Lung (tissue), 12 donors: ENCODE measurements around the gene NCAN. TPM values are rescaled to one million over a fixed set of nuclear protein-coding genes. Genes with fewer than 3 reads are reported as not detected.

ENCODE experiments used
- ATAC-seq: fragments of 200-7000 bp; cut with Tn5 transposase; one replicate; pipeline ENCODE4 v1.9.1; 2020; ENCODE audit warnings: moderate number of reproducible peaks; ENCODE audit not compliant: insufficient read depth, low FRiP score
- DNase-seq, 3 donors: peaks; one replicate each; pipeline ENCODE4 v3.0.0-alpha.2; 2013 to 2017
- H3K27ac ChIP-seq, 2 donors: one replicate each; pipeline ENCODE4 v1.5.1; 2013; ENCODE audit warnings: mild to moderate bottlenecking in 2 of 2, moderate library complexity in 2 of 2, control low read depth in 1 of 2, inconsistent platforms in 1 of 2, low read depth in 1 of 2, low read length in 1 of 2
- H3K27me3 ChIP-seq, 3 donors: one replicate each; pipeline ENCODE4 v1.5.1; 2013; ENCODE audit warnings: low read length in 2 of 3; ENCODE audit not compliant: control insufficient read depth in 3 of 3, insufficient read depth in 3 of 3
- H3K36me3 ChIP-seq, 4 donors: one replicate each; pipeline ENCODE4 v1.5.1; 2013; ENCODE audit warnings: low read length in 4 of 4, mild to moderate bottlenecking in 1 of 4, moderate library complexity in 1 of 4; ENCODE audit not compliant: control insufficient read depth in 4 of 4, insufficient read depth in 4 of 4
- H3K4me1 ChIP-seq, 5 donors: one replicate each; pipeline ENCODE4 v1.5.1; 2013; ENCODE audit warnings: low read length in 5 of 5, mild to moderate bottlenecking in 2 of 5, moderate library complexity in 1 of 5; ENCODE audit not compliant: control insufficient read depth in 5 of 5, insufficient read depth in 5 of 5
- H3K4me3 ChIP-seq: one replicate; pipeline ENCODE4 v1.5.1; 2013; ENCODE audit warnings: mild to moderate bottlenecking, control low read depth, moderate library complexity
- H3K9ac ChIP-seq, 2 donors: one replicate each; pipeline ENCODE4 v1.5.1; 2013; ENCODE audit warnings: low read length in 2 of 2, control low read depth in 1 of 2; ENCODE audit not compliant: insufficient read depth in 1 of 2
- H3K9me3 ChIP-seq, 4 donors: one replicate each; pipeline ENCODE4 v1.5.1; 2013; ENCODE audit warnings: low read length in 3 of 4, mild to moderate bottlenecking in 1 of 4, moderate library complexity in 1 of 4; ENCODE audit not compliant: control insufficient read depth in 4 of 4, insufficient read depth in 3 of 4
- CTCF ChIP-seq: IDR thresholded peaks from 2 replicates; pipeline ENCODE4 v1.5.1; 2012; ENCODE audit warnings: mild to moderate bottlenecking; ENCODE audit errors: control extremely low read depth, extremely low read depth
- WGBS, 2 donors: extraction: QIAGEN DNeasy Blood & Tissue Kit; methylation state at CpG; one replicate each; pipeline ENCODE4 v1.1.7; 2013; 5-methylcytosine and 5-hydroxymethylcytosine counted together
- polyA plus RNA-seq, 2 donors: library from polyadenylated mRNA; stranded (reverse); fragments of 200-250 nt; gene quantifications; one replicate each; pipeline ENCODE4 v1.2.1, GENCODE V29; 2013
- total RNA-seq, 2 donors: library from RNA; depleted of rRNA in 1 of 2; stranded (reverse); fragments of >200 nt in 1 of 2; gene quantifications; one replicate each; pipeline ENCODE4 v1.2.1, GENCODE V29; 2014 to 2021
- donor health status: control.
- donor health status: control.
- donor health status: Bipolar disorder and iron deficiency.
- donor health status: healthy.
- donor health status: DM: yes; HTN: yes; CAD: no.

NCAN gene
- total and polyA plus RNA-seq, 4 donors = 0.01 to 0.06 (median 0.03) TPM; not detected in 1

GRCh38 chr19:19205416-19206410 is 6.0 kb upstream of the NCAN start:
- TF ChIP-seq CTCF = no peak
- Histone ChIP-seq H3K27me3 (peaks cover 0 to 4% (median 0%) of the 10 kb centered on the region in 3 donors), H3K9ac (no peak overlapping the region), H3K4me1 (peaks cover 0 to 11% (median 0%) of the 10 kb centered on the region in 5 donors), H3K36me3 (peaks cover 0 to 7% (median 3%) of the 10 kb centered on the region in 4 donors), H3K4me3 (no peak overlapping the region), H3K9me3 (peaks cover 0 to 5% (median 0%) of the 10 kb centered on the region in 4 donors), H3K27ac (no peak overlapping the region)
- DNase-seq (peak in 2 of 3 donors; percentile 19 to 56), ATAC-seq (no peak)
- WGBS, 2 donors = 51 to 60% methylated on average over 14 of the region's 14 CpGs

DNA sequence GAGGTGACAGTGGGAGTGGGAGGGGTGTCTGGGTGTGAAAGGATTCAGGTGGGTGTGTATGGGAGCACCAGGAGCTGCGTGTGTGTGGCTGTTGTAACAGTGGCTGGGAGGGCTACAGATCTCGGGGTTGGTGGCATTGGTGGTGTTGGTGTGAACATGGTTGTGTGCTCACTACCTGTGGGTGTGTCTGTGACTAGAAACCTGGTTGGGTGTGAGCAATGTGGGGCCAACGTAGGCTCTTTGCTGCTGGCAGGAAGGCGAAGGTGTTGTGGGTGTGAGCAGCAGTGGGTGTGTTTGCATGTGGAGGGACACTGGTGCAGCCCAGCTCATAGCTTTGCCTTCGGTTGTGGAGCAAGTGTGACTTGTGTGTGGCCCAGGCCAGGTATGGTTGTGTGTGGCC is 4.8 kb upstream of the NCAN start:
- Histone ChIP-seq H3K27me3 (peaks cover 3 to 11% (median 6%) of the 10 kb centered on the region in 3 donors), H3K27ac (no peak overlapping the region), H3K4me1 (peaks cover 0 to 11% (median 0%) of the 10 kb centered on the region in 5 donors), H3K36me3 (peaks cover 0 to under 1% (median 0%) of the 10 kb centered on the region in 4 donors), H3K9ac (no peak overlapping the region), H3K9me3 (peaks cover 0 to 5% (median 0%) of the 10 kb centered on the region in 4 donors), H3K4me3 (no peak overlapping the region)
- no peak for TF ChIP-seq CTCF
- DNase-seq (no peak), ATAC-seq (no peak)
- 53 to 61% methylated on average over 5 of the region's 5 CpGs for WGBS, 2 donors

DNA sequence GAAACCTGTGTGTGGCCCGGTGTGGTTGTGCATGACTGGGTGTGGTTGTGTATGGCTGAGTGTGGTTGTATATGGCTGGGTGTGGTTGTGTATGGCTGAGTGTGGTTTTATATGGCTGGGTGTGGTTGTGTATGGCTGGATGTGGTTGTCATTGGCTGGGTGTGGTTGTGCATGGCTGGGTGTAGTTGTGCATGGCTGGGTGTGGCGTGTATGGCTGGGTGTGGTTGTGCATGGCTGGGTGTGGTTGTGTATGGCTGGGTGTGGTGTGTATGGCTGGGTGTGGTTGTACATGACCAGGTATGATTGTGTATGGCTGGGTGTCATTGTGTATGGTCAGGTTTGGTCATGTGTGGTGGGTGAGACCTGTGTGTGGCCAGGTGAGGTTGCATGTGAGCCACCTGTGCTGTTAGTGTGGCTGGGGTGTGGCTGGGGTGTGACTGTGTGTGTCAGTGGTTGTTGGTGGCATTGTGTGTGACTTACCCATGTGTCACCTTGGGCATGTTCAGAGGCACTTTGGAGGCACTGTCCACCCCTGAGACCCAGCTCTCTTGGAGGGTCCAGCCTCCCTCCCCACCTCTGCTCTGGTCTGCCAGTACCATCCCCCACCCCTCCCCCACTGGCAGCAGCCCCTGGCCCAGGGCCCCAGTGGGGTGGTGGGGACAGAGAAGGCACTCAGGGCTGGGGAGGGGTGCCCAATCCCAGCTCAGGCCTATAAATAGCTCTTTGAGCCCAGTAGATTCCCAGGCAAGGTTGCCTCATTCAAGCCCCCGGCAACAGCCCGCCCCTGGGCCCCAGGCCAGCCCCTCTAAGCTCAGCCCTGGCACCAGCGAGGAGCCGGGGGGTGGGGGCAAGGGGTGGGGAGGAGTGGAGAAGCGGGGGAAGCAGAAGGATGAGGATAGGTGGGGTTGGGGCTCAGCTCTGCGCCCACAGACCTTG is 3.9 kb upstream of the NCAN start:
- ATAC-seq (no peak), DNase-seq (no peak)
- Histone ChIP-seq H3K27ac (no peak overlapping the region), H3K9me3 (peaks cover 0 to 5% (median 0%) of the 10 kb centered on the region in 4 donors), H3K4me1 (peaks cover 0 to 7% (median 0%) of the 10 kb centered on the region in 5 donors), H3K27me3 (peaks cover 3 to 21% (median 13%) of the 10 kb centered on the region in 3 donors), H3K9ac (no peak overlapping the region), H3K4me3 (no peak overlapping the region), H3K36me3 (no peaks in the 10 kb centered on the region)
- TF ChIP-seq CTCF = no peak
- WGBS, 2 donors = 53 to 60% methylated on average over 8 of the region's 8 CpGs
